Measurements from ENCODE around the gene PIP5K1B.

DNA sequence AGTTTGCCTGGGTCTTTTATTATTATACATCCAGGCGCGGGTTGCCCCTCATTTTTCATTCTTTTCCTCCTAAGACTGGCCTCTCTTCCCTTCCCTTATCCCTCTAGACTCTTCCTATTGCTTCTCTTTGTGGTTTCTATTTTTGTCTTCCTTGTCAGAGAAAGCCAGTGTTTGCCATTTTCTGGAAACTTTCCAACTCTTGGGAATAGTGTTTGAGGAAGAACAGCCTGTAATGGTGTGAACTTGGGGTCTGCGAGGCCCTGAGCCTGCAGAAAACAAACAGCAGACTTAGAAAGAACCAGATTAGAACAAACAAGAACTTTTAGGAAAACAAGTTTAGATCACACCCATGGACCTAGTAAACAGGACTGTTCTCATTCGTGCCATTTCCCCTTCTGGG is 293.3 kb downstream of the PIP5K1B start:
- TF ChIP-seq EZH2 (IDR thresholded peaks at IDR 0.05; ENCODE audit: borderline replicate concordance, low read depth, low read length, severe bottlenecking), result no peak
- TF ChIP-seq, protein P1, sequence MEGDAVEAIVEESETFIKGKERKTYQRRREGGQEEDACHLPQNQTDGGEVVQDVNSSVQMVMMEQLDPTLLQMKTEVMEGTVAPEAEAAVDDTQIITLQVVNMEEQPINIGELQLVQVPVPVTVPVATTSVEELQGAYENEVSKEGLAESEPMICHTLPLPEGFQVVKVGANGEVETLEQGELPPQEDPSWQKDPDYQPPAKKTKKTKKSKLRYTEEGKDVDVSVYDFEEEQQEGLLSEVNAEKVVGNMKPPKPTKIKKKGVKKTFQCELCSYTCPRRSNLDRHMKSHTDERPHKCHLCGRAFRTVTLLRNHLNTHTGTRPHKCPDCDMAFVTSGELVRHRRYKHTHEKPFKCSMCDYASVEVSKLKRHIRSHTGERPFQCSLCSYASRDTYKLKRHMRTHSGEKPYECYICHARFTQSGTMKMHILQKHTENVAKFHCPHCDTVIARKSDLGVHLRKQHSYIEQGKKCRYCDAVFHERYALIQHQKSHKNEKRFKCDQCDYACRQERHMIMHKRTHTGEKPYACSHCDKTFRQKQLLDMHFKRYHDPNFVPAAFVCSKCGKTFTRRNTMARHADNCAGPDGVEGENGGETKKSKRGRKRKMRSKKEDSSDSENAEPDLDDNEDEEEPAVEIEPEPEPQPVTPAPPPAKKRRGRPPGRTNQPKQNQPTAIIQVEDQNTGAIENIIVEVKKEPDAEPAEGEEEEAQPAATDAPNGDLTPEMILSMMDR (IDR thresholded peaks at IDR 0.05; ENCODE audit: borderline replicate concordance, extremely low read depth, low read length, poor library complexity, severe bottlenecking), result no peak
